NCI-H1417 (cell line): ENCODE results near the gene PLA2G4F.

Experiments
- DNase-seq, 3 experiments: peaks; one replicate each; lab custom pipeline; 2025; lab: John Stamatoyannopoulos, UW

Gene PLA2G4F

DNA sequence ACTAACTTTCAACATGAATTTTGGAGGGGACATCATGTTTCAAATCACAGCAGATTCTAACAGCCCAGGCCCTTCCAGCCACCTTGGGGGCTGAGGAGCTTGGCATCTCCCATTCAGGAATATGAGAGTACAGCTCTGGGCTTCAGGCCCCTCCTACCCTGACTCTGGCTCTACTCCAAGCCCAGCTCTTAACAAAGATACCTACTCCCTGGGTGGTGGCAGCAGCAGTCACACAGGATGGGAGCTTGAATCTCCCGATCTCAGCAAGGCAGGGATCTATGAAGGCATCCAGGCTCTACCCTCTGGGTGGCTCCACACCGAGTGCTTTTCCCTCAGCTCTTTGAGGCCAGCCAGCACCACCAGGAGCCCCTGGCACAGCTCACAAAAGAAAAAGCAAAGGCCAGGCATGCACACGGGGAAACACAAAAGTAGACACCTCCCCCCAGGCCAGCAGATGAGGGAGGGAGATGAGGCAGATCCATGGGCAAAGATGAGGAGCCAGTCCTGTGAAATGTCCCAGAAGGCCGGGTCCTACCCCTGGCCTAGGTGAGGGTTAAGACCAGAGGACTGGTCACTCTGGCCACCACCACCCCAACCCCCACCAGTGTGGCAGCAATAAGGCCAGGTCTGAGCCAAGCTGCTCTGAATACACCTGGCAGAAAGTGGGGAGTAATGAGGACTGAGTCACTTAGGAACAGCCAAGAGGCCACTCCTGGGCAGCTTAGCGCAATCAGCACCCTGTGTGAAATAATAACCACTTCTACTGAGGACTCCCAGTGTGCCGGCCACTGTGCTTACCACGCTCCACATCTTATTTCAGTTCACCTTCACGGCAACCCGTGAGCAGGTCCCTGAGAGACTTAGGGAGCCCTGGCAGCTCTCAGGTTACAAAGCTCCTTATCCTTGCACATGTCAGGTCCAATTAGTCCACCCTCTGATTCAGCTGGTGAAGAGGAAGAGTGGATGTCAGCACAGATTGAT is 24.3 kb downstream of the PLA2G4F start:
- DNase-seq: peak; percentile 38 to 84 (median 77)

GRCh38 chr15:42131006-42131405 is 25.4 kb downstream of the PLA2G4F start:
- no peak for DNase-seq

- no peak for DNase-seq
Observed at GRCh38 chr15:42130246-42130986, 26.0 kb downstream of the PLA2G4F start.

DNA sequence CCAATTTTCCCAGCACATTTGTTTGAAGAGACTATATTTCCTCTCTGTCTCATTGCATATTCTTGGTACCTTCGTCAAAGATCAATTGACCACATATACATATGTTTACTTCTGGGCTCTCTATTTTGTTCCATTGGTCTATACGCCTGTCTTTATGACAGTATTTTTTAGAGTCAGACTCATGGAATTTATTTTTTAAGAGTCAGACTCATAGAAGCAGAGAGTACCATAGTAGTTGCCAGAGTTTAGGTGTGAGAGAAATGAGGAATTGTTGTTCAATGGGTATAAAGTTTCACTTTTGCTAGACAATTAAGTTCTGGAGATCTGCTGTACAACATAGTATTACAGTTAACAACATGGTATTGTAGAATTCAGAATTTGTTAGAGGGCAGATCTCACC is 27.1 kb downstream of the PLA2G4F start:
- DNase-seq: no peak

DNA sequence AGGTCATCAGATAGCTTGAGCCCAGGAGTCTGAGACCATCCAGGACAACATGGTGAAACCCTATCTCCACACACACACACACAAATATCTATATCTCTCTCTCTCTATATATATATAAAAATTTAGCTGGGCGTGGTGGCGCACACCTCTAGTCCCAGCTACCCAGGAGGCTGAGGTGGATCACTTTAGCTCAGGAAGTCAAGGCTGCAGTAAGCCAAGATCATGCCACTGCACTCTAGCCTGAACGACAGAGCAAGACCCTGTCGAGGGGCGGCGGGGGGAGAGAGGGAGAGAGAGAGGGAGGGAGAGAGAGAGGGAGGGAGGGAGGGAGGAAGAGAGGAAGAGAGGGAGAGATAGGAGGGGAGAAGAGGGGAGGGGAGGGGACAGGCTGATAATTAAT is 28.0 kb downstream of the PLA2G4F start:
- DNase-seq: no peak

GRCh38 chr15:42123546-42123945 is 32.9 kb downstream of the PLA2G4F start:
- no peak for DNase-seq

GRCh38 chr15:42121682-42122081 is 34.8 kb downstream of the PLA2G4F start:
- no peak for DNase-seq

DNA sequence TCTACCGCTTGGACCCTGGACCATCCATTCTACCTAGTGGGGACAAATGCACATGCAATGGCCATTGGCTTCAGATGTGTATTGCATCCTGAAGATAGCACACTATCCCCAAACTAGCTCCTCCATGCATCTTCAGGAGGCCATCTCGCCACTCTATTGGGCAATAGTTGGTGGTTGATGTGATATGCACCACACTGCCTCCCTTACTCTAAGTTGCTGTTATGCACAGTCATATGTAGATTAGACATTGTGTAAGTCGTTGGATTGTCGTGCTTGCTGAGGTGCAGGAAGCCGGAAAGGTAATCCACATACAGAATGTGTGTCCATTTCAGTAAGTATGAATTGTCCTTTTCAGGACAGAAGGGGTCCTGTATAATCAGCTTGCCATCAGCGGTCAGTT is 35.4 kb downstream of the PLA2G4F start:
- no peak for DNase-seq

DNA sequence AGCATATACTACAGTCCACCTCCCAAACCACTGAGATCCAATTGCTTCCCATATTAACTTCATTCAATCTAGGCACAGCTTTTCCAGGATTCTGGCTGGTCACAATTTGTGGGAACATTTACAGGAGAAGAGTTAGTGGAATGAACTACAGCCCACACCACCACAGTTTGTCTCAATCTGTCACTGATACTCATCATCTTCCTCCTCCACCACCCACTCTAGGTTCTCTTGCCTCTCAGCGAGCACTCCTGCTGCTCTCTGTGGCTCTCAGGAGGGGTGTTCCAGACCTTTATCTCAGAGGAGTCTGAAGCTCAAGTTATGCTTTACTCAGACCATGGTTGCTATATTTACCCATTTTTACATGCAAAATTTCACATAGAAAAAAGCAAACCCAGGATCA is 36.2 kb downstream of the PLA2G4F start:
- DNase-seq: no peak

GRCh38 chr15:42119446-42119760 is 37.0 kb downstream of the PLA2G4F start:
- DNase-seq: peak in 1 of 3 experiments; percentile 62

- peak; percentile 56 to 70 (median 67) for DNase-seq
Observed at GRCh38 chr15:42118650-42119445, 37.6 kb downstream of the PLA2G4F start.

- no peak for DNase-seq
Observed at GRCh38 chr15:42111924-42112323, 44.5 kb downstream of the PLA2G4F start.

DNA sequence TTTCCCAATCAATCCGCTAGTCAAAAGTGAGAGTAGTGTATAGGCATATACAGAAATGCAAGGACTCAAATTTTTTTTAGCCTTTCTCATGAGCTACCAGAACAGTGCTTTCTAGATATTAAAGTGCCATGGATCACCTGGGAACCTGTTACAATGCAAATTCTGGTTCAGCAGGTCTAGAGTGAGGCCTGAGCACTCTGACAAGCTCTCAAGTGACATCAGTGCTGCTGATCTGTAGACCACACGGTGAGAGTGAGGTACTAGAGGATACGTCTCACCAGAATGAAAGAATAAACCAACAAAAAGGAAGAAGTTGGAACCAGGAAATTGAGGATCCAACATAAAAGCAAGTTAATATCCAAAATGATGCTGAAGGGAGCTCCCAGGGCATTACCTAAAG is 46.1 kb downstream of the PLA2G4F start:
- DNase-seq: peak in 1 of 3 experiments; percentile 18

DNA sequence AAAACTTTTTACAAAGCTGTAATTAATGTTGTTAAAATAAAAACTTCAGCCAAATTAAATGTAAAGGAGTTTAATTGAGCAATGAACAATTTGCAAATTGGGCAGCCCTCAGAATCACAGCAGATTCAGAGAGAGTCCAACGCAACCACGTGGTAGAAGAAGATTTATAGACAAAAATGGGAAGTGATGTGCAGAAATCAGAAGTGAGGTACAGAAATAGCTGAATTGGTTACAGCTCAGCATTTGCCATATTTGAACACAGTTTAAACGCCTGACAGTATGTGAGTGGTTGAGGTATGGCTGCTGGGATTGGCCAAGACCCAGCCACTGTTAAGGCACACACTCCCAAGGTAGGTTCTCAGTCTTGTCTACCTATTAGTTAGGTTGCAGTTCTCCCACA is 47.6 kb downstream of the PLA2G4F start:
- no peak for DNase-seq

GRCh38 chr15:42108189-42108588 is 48.2 kb downstream of the PLA2G4F start:
- no peak for DNase-seq

DNA sequence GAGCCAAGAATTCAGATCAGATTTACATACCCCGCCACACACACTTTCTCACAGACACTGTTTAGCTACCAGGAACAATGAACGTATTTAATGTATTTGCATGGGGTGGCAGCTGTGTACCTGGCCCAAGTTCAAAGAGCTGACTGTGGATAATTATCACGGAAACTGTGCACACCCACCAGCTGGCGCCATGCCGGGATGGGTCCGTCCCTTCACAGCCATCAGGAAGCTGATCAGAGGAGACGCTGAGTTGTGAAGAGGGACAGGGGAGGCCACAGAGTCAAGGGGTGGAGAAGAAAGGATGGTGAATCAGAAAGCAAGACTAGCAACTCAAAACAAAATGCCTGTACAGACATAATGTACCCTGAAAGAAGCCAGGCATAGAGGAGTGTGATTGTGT is 49.0 kb downstream of the PLA2G4F start:
- DNase-seq: peak; percentile 19 to 81 (median 63)

DNA sequence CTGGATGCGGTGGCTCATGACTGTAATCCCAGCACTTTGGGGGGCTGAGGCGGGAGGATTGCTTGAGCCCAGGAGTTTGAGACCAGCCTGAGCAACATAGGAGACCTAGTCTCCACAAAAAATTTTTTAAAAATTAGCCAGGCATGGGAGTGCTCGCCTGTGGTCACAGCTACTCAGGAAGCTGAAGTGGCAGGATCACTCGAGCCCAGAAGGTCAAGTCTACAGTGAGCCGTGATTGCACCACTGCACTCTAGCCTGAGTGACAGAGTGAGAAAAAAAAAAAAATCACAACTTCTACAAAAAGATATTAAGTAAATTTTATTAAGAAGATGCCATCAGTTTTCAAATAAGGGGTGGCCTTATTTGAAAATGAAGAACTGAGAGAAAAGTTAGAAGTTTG is 50.1 kb downstream of the PLA2G4F start:
- DNase-seq: no peak

- DNase-seq: no peak
Observed at GRCh38 chr15:42104095-42104891, 52.1 kb downstream of the PLA2G4F start.

GRCh38 chr15:42102646-42103235 is 53.7 kb downstream of the PLA2G4F start:
- no peak for DNase-seq

DNA sequence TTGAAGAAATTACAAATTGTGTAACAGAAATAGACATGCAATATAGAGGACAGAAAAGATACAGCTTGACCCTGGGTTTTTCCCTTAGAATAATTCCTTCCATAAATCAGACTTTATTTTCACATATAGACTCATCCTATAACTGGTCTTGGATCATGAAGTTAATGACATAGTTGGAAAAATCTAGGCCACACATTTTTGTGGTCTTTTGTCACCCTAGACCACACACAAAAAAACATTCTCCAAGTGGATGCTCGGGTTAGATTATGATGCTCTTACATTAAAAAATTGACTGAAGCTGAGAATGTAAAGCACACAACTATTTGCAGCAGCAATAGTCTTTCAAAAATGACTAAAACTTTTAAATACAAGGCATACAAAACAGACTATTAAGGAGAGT is 54.6 kb downstream of the PLA2G4F start:
- no peak for DNase-seq
